Mucosa of gallbladder (tissue), 1 donor: ENCODE results near the gene TREML1. TPM values are rescaled to one million over a fixed set of nuclear protein-coding genes. Genes with fewer than 3 reads are reported as not detected.
"Not testable (repeated sequence)": the region's sequence is repeated elsewhere in the genome, so short reads cannot be mapped to it uniquely, and the experiment has no call there.

Experiments
- DNase-seq: peaks from one replicate; pipeline ENCODE4 v3.0.0-alpha.2; 2020; ENCODE audit warnings: low spot score
- total RNA-seq: library from RNA; stranded (reverse); gene quantifications from one replicate; pipeline ENCODE4 v1.2.1, GENCODE V29; 2021
- donor health status: DM: no; HTN: no; CAD: no.

Gene TREML1
- total RNA-seq, 1 donor from 2014 or later = 1.1 TPM

DNA sequence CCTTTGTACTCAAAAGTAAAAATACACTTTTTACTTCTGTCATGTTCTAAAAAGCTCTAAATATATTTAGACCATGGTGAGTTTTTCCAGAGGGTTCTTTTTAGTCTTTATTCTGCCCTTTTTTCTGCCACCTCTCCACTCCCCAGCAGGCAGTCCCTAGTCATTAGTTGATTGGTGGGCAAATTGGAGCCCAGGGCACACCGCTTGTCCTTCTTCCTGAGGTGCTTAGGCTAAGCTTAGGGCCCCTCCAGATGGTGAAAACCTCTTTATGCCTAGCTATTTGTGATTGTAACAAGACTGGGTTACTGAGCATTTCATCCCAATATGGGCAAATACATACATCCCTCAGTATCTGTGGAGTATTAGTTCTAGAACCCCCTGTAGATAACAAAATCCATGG lies 6.2 kb downstream of the TREML1 start:
- no peak for DNase-seq

DNA sequence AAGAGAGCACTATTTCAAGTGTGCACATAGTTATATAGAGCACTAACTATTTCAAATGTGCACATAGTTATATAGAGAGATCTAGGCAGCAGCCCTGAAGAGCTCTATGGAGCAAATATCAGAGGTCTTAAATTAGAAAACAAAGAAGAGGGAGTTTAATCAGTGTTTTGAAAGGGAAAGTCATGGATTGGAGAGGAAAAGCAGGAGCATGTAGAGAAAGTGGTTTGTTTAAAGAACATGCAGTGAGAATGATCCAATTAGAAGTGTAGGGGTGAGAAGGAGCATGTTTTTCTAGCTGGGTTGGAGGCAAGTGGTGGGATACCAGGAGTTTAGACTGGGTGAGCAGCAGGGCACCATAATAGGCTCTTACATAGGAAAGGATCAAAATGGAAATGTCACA lies 17.2 kb downstream of the TREML1 start:
- DNase-seq = no peak

DNA sequence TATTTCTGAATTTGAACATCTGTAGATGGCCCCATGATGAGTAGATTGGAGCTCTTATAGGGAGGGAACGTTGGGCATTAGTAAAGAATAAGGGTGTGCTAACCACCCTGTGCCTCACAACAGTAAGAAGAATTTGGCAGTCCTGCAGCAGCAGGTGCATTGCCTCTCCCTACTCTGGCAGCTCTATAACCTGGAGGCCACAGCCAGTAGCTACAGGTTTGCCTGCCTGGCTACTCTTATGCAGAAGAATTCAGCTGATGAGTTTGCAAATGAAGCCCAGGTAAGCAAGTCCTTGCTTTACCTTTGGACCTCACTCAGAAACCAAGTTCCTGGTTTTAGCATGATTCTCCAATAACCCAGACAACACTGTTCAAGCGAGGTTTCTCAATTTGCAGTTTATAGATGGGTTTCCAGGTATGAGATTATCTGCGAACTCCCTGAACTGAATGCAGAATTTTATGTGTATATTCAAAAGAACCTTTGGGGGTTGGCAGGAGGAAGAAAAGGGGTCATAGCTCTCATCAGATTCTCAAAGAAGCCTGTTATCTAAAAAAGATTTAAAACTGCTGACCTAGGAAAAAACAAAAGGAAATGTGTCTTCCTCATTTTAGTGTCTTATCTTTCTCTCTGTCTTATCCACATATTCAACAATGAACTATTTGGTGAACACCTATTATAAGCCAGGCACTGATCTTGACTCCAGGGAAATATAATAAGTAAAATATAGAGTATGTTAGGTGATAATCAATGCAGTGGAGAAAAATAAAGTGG lies 18.9 kb downstream of the TREML1 start:
- no peak for DNase-seq

DNA sequence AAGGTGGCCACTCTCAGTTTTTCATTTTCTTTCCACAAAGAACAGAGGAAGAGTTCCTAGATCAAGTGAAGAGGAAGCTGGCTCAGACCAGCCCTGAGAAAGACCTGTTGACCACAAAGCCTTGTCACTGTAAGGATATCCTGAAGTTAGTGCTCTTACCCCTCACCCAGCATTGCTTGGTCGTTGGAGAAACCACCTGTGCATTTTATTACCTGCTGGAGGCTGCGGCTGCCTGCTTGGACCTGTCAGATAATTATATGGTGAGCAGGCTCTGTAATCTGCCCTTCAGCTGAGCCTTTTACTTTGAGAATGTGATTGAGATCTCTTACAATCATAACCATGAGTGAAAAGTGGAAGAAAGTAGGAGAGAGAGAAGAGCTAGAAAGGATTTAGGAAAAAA lies 21.9 kb downstream of the TREML1 start:
- DNase-seq = no peak

DNA sequence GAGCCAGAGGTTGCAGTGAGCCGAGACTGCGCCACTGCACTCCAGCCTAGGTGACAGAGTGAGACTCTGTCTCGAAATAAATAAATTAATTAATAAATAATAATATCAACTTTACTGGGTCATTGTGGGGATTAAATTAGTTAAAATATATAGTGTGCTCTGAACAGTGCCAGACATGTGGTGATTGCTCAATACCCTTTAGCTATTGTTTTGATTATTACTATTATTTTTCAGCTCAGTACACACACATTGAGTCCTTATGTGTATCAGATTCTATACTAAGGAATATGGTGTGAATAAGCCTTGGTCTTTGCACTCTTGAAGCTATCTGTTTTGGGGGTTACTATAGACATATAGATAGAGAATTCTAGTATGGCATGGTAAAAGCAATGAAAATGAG lies 28.9 kb downstream of the TREML1 start:
- DNase-seq = no peak

DNA sequence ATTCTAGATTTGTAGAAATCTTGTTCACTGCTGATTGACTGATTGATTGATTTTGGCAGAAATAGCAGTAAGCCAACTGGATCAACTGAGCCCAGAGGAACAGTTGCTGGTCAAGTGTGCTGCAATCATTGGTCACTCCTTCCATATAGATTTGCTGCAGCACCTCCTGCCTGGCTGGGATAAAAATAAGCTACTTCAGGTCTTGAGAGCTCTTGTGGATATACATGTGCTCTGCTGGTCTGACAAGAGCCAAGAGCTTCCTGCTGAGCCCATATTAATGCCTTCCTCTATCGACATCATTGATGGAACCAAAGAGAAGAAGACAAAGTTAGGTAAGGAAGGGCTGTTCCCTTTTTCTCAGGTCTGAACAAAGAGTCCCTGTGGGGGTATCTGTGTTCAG lies 31.2 kb downstream of the TREML1 start:
- DNase-seq = no peak

DNA sequence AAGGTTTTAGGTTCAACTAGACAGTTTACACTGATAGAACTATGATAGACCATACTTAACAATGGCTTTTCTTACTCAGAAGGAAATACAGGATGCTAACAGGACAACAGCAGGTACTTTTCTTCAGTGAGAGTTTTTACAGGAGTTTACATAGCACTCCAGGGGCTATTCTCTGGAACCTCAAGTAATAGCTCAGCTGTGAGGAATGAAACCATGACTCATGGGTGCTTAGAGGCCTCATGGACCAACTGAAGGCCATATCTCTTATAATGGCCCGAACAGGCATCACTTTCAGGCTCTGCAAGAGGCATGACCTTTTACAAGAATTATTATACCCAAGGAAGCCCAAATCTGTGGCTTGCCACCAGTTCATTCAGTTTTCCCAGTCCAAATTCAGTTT lies 31.8 kb downstream of the TREML1 start:
- DNase-seq = no peak

DNA sequence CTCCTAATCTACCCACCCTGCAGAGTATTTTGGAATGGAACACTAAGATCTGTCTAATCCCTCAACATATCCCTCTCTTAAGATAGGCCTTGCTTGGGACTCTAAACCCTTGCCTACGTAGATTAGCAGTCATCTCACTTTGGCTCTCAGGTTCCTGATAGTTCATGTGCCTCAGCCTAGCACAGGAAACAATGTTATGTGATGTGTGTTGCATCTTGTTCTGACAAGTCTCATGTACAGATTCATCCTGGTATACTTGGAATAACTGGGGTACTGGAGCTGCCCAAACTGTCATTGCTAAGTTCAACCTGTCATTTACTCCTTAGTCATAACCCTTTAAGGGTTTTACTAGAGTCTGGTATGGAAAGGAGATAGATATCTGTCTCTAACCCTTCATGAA lies 34.1 kb downstream of the TREML1 start:
- DNase-seq = no peak

DNA sequence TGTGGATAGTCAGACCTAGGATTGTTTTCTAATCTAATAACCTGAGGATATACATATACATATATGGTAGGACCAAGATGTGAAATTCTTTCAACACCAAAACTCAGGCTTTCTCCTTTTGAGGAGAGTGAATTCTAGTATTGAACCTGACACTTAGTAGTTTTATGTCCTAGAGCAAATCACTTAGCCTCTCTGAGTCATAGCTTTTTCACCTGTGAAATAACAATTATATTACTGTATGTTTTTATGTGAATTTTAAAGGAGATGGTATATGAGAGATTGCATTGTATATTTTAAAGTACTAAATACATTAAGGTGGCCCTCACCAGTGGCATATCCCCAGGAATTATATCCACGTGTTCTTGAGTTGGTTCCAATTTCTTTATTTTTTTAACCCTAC lies 34.6 kb downstream of the TREML1 start:
- no peak for DNase-seq

DNA sequence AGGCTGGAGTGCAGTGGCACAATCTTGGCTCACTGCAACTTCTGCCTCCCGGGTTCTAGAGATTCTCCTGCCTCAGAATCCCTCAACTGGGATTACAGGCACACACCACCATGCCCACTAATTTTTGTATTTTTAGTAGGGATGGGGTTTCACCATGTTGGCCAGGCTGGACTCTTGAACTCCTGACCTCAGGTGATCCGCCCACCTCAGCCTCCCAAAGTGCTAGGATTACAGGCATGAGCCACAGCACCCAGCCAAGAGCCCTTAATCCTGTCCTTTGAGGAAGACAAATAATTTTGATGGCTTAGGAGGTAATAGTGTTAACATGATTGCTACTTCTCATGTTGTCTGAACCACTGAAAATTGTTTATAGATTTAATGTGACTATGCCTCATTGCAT lies 39.1 kb downstream of the TREML1 start:
- not testable (repeated sequence) for DNase-seq

DNA sequence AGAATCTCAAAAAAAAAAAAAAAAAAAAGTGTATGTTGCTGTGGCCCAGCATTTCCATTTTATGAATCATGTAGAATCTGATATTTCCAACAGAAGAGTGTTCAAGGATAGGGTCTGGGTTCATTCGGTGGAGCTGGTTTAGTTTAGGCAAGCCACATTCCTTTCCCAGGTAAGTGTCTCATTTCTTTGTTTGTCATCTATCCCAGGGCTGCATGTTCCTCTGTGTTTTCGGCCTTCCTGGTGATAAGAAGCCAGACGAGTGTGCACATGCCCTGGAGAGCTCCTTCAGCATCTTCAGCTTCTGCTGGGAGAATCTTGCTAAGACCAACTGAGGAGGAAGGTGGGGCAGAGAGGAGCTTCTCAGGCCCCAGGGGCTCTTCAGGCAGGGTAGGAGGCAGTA lies 43.1 kb downstream of the TREML1 start:
- DNase-seq = no peak

DNA sequence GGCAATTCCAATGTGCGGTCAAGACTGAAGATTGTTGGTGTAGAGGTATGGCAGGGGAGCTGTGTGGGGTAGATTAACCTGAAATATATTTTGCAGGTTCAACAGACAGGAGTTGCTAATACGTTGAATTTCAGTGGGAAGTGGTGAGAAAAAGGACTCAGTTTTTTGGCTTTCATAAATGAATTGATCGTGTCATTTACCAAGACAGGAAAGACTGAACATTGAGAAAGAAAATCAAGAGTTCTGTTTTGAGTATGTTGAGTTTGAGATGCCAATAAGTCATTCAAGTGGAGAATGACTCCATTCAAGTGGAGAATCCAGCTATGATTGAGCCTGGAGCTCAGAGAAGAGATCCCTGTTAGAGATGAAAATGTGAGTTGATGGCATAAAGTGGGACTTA lies 50.3 kb downstream of the TREML1 start:
- DNase-seq = no peak

DNA sequence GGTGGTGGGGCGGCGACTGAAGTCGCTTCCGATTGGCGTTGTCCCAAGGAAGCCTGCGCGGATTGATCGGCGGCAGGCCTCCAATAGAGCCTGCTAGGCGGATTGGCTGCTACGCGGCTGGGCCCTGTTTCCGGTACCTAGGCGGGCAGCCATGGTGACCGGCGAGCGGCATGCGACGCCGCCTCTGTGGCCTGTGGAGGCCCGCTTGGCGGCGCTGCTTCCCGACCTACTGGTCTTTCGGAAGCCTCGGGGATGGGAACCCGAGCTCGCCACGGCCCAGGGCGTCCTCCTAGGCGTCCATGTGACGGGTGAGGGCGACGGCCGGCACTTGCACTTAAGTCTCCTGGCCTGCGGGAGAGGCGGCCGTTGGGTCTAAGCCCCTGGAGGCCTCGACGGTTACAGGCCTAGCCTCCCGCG lies 53.3 kb downstream of the TREML1 start:
- no peak for DNase-seq

Other genes starting within 250 kb of the TREML1 start
- gene UNC5CL, start 115.1 kb downstream of the TREML1 start, total RNA-seq = 26.4 TPM
- gene TSPO2, start 111.9 kb downstream of the TREML1 start, total RNA-seq = 1.0 TPM
- gene APOBEC2, start 101.1 kb downstream of the TREML1 start, total RNA-seq = not detected
- gene OARD1, start 82.0 kb downstream of the TREML1 start, total RNA-seq = 36.3 TPM
- 24.8 TPM for gene NFYA, start 81.4 kb downstream of the TREML1 start, total RNA-seq
- gene TREM2, start 8.8 kb upstream of the TREML1 start, total RNA-seq = 26.7 TPM
- gene TREML2, start 46.8 kb upstream of the TREML1 start, total RNA-seq = not detected
- gene TREML4, start 74.0 kb upstream of the TREML1 start, total RNA-seq = not detected
- 1.3 TPM for gene TREM1, start 132.3 kb upstream of the TREML1 start, total RNA-seq
- gene NCR2, start 181.3 kb upstream of the TREML1 start, total RNA-seq = not detected